ENCODE data around the gene SP2.

The SP2 gene

GRCh38 chr17:47871048-47871447 lies 25.0 kb upstream of the SP2 start:
- no peak for DNase-seq

GRCh38 chr17:47872019-47872650 lies 23.9 kb upstream of the SP2 start:
- DNase-seq, result no peak

GRCh38 chr17:47872651-47873161 lies 23.3 kb upstream of the SP2 start:
- no peak for DNase-seq

GRCh38 chr17:47873200-47874090 lies 22.6 kb upstream of the SP2 start:
- DNase-seq, result no peak

- DNase-seq, result no peak
These were observed 20.7 kb upstream of the SP2 start for GRCh38 chr17:47875011-47875985.

GRCh38 chr17:47877368-47878034 lies 18.5 kb upstream of the SP2 start:
- no peak for DNase-seq

GRCh38 chr17:47878203-47879027 lies 17.6 kb upstream of the SP2 start:
- no peak for DNase-seq

GRCh38 chr17:47879028-47879585 lies 16.9 kb upstream of the SP2 start:
- no peak for DNase-seq

- no peak for DNase-seq
These were observed 16.1 kb upstream of the SP2 start for GRCh38 chr17:47879776-47880454.

GRCh38 chr17:47882247-47882646 lies 13.8 kb upstream of the SP2 start:
- no peak for DNase-seq

GRCh38 chr17:47882695-47883588 lies 13.1 kb upstream of the SP2 start:
- DNase-seq, result no peak

- no peak for DNase-seq
These were observed 12.2 kb upstream of the SP2 start for GRCh38 chr17:47883589-47884426.

- DNase-seq, result no peak
These were observed 11.7 kb upstream of the SP2 start for GRCh38 chr17:47884427-47884740.

GRCh38 chr17:47884905-47885730 lies 10.9 kb upstream of the SP2 start:
- DNase-seq, result peak in 1 of 2 donors; percentile 21

- no peak for DNase-seq
These were observed 7.7 kb upstream of the SP2 start for GRCh38 chr17:47888293-47888692.

GRCh38 chr17:47889734-47890529 lies 6.1 kb upstream of the SP2 start:
- DNase-seq, result peak; percentile 88 to 89

All from CD4-positive, alpha-beta T cell treated with Interleukin-4 for 1 hour (primary cell).